Hypothalamus (tissue), 51 donors: Measurements from ENCODE around the gene SERPINF2.
"Not testable (repeated sequence)": the region's sequence is repeated elsewhere in the genome, so short reads cannot be mapped to it uniquely, and the experiment has no call there.

Source experiments
- DNase-seq, 51 donors: peaks; one replicate each; lab custom pipeline; 2025; lab: John Stamatoyannopoulos, UW

SERPINF2 gene

GRCh38 chr17:1733759-1734158 lies 8.9 kb upstream of the SERPINF2 start:
- DNase-seq: no peak

- DNase-seq: no peak
Observed at GRCh38 chr17:1735418-1735817, 7.3 kb upstream of the SERPINF2 start.

DNA sequence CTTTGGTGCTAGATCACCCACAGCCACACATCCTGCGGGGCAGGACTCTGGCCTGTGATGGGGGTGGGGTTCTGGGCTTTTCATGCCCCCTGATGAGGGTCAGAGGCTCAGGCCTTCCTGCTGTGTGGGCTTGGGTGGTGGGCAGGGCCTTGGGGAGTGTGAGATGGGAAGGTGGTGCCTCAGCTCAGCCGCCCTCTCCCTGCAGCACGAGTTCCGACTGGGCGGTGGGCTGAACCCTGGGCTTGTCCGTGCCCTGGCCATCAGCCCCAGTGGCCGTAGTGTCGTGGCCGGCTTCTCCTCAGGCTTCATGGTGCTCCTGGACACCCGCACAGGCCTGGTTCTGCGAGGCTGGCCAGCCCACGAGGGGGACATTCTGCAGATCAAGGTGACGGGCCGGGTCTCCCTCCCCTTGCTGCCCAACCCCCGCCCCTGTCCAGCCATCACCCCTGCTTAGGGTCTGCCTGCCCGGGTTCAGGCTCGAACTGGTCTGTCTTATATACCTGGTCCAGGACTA lies 6.8 kb upstream of the SERPINF2 start:
- no peak for DNase-seq

DNA sequence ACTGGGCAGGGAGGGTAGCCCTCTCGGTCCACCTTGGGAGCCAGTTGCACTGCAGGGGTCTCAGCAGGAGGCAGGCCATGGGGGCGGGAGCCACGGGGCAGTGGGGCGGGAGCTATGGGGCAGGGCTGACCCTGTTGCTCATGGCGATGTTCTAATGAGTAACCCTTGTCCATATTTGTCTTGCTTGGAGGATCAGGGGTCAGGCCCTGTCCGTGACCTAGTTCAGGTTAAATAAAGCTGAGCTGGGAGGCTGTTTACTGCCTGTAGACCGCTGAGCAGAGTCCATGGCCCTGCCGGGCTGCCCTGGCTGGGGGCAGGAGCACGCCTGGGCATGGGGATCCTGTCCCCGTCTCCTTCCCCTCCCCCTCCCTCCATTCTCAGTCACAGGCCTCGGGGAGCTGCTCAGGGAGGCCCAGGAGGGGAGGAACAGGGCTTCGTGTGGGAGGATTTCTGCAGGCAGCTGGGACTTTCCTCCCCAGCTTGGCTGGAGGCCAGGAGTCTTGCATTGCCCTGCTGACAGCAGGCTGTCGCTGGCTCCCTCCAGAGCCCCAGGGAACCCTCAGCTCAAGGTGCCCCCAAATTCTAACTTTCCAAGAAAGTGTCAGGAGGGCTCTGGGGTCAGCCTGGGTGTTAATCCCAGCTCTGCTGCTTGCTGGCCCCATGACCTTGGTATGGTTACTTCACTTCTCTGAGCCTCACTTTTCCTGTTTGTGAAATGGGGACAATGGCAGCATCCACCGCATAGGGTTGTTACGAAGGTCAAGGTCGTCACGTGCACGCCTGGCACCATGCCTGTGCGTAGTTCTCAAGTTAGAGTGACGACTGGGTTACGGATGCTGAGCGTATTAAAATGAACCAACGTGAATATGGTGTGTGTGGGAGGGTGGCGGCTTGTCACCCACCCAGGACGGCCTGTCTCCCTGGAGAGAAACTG lies 6.1 kb upstream of the SERPINF2 start:
- DNase-seq: peak in 2 of 51 donors; percentile 12 to 22

DNA sequence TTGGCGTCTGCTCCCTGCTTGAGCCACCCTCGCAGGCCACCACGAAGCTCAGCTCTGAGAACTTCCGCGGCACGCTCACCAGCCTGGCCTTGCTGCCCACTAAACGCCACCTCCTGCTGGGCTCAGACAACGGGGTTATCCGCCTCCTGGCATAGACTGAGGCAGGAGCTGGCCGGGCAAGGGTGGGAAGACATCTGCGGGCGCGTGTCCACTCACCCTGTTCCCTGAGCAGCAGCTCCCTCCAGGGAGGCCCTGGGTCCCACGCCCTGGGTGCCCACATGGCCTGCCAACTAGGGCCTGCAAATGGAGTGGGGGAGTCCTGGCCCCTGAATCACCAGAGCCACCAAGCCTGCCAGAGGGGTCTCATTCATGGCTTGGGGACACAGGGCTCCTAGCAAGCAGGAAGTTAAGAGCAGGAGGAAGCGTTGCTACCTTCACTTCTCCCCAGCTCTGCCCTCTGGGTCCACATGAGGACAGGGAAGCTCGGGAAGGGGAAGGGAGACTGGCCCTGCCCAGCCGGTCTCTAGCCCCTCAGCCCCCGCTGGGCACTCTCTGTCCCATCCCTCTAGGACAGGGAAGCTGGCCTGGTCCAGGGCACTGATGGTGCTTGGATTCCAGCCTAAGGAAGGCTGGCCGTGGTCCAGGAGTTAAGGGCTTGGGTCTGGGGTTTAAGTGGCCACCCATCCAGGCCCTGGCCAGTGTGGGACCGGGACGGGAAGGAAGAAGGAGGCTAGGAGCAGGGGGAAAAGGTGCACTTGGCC lies 5.0 kb upstream of the SERPINF2 start:
- no peak for DNase-seq

GRCh38 chr17:1741899-1742298 lies 772 bp upstream of the SERPINF2 start:
- DNase-seq: not testable (repeated sequence)

DNA sequence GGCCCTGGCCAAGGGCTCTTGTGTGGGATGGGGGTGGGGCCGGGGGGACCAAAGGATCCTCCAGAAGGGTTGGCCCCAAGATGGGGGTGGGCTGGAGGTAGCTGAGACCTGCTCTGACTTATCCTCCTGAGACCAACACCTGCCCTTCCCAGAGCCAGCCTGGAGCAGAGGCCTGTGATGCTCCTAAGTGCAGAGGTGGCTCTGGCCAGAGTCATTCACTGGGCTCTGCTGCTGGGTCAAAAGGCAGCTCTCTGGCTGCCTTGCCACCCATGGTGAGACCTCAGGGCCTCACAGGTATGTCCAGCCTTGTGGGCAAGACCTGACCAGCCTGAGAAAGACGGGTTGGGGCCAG lies 393 bp downstream of the SERPINF2 start:
- no peak for DNase-seq

- no peak for DNase-seq
Observed at GRCh38 chr17:1744551-1745512, 2.2 kb downstream of the SERPINF2 start.

- DNase-seq: no peak
Observed at GRCh38 chr17:1745513-1746020, 2.9 kb downstream of the SERPINF2 start.

GRCh38 chr17:1746975-1747543 lies 4.4 kb downstream of the SERPINF2 start:
- no peak for DNase-seq

- no peak for DNase-seq
Observed at GRCh38 chr17:1750628-1751027, 8.0 kb downstream of the SERPINF2 start.

- peak in 5 of 51 donors; percentile 6 to 45 (median 17) for DNase-seq
Observed at GRCh38 chr17:1752425-1753262, 10.0 kb downstream of the SERPINF2 start.

- no peak for DNase-seq
Observed at GRCh38 chr17:1753767-1754429, 11.2 kb downstream of the SERPINF2 start.

DNA sequence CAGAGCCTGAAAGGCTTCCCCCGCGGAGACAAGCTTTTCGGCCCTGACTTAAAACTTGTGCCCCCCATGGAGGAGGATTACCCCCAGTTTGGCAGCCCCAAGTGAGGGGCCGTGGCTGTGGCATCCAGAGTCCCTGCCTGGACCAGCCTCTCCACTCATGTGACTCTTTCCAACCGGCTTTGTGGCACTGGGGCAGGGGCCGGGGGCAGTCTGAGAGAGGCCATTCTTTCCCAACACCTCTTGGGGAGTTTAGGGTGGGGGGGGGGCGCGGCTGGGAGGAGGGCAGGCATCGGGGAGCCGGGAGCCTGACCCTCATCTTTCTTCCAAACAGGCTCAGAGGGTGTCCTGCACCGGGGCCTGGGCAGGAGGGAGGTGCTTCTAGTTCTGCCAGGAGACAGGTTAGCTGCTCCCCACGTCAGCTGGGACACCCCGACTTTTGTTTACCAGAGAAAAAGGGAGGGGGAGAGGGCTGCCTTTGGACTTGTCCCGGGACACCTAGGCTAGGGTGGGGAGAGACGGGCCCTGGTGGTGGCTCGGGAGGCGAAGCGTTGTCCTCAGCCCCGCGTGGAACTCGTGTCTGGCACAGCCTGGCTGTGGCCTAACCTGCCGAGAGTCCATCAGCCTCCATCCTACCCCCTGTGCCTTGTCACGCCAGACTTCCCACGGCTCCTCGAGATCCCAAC lies 11.9 kb downstream of the SERPINF2 start:
- peak in 1 of 51 donors; percentile 27 for DNase-seq

- peak in 2 of 51 donors; percentile 13 to 27 for DNase-seq
Observed at GRCh38 chr17:1755252-1755826, 12.7 kb downstream of the SERPINF2 start.

DNA sequence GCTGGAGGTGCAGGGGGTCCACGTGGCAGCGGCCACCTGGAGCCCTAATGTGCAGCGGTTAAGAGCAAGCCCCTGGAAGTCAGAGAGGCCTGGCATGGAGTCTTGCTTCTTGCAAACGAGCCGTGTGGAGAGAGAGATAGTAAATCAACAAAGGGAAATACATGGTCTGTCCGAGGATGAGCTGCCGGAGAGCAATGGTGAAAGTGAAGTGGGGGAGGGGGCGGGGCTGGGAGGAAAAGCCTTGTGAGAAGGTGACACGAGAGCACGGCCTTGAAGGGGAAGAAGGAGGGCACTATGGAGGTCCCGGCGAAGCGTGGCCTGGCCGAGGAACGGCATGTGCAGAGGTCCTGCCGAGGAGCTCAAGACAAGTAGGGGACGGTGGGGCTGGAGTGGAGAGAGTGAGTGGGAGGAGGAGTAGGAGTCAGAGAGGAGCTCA lies 13.2 kb downstream of the SERPINF2 start:
- no peak for DNase-seq

GRCh38 chr17:1758807-1759206 lies 16.1 kb downstream of the SERPINF2 start:
- DNase-seq: peak in 2 of 51 donors; percentile 6 to 14
